H1 (cell line): ENCODE data around the gene ASB6. TPM values are rescaled to one million over a fixed set of nuclear protein-coding genes. Genes with fewer than 3 reads are reported as not detected.

Source experiments
- EZH2 ChIP-seq: fragments of 200-600 bp; sonication (generic); IDR thresholded peaks from 2 replicates; pipeline ENCODE4 v1.7.1; 2012; ENCODE audit warnings: low read depth, mild to moderate bottlenecking, moderate library complexity, low read length, inconsistent platforms; ENCODE audit not compliant: severe bottlenecking
- KDM4A ChIP-seq: IDR thresholded peaks from one replicate; pipeline ENCODE4 v1.7.1; 2012; ENCODE audit warnings: low read depth, mild to moderate bottlenecking, moderate library complexity, low read length, inconsistent platforms; ENCODE audit not compliant: severe bottlenecking
- RBBP5 ChIP-seq: IDR thresholded peaks from 2 replicates; pipeline ENCODE4 v1.7.1; 2012; ENCODE audit warnings: low read depth, mild to moderate bottlenecking, inconsistent platforms, low read length, moderate library complexity, borderline replicate concordance
- RXRA ChIP-seq: IDR thresholded peaks from 2 replicates; pipeline ENCODE4 v1.6.1; 2011; ENCODE audit warnings: low read depth, mild to moderate bottlenecking, low read length, moderate library complexity; ENCODE audit not compliant: insufficient read depth
- SAP30 ChIP-seq: fragments of 300-600 bp; sonication (generic); IDR thresholded peaks from 2 replicates; pipeline ENCODE4 v1.7.1; 2012; ENCODE audit warnings: low read length, moderate library complexity, mild to moderate bottlenecking, inconsistent platforms; ENCODE audit not compliant: insufficient read depth, insufficient replicate concordance
- SP1 ChIP-seq: IDR thresholded peaks from 2 replicates; pipeline ENCODE4 v1.6.1; 2011; ENCODE audit warnings: low read depth, low read length
- SUZ12 ChIP-seq: fragments of 200-600 bp; sonication (generic); IDR thresholded peaks from 2 replicates; pipeline ENCODE4 v1.6.1; 2012; ENCODE audit warnings: mild to moderate bottlenecking, inconsistent platforms, low read length, moderate library complexity, mixed read lengths
- TBP ChIP-seq: IDR thresholded peaks from 2 replicates; pipeline ENCODE4 v1.6.1; 2011; ENCODE audit warnings: low read depth, low read length, improper control_type of control experiment
- TCF12 ChIP-seq: IDR thresholded peaks from 2 replicates; pipeline ENCODE4 v1.6.1; 2011; ENCODE audit warnings: low read depth, mild to moderate bottlenecking, low read length
- polyA plus RNA-seq, 7 experiments: library from polyadenylated mRNA; depleted of rRNA in 3 of 7; stranded (reverse) in 5 of 7; unstranded in 2 of 7; fragments of >200 nt in 5 of 7; fragments of 200-250 nt in 2 of 7; gene quantifications; 1 replicate in 5 of 7; 2 replicates in 1 of 7; 4 replicates in 1 of 7; pipeline versions ENCODE4 v1.2.1 to v1.2.3, GENCODE V29; 2011 to 2013; ENCODE audit warnings: missing spikeins in 2 of 7, mixed read lengths in 2 of 7
- total RNA-seq: library from RNA; stranded (reverse); fragmentation: NEBNext Ultra II Directional; extraction: Animal tissue kit (Norgen Biotek cat#: 25700); gene quantifications from 2 replicates; pipeline ENCODE4 v1.2.1, GENCODE V29; 2021
- TF ChIP-seq, protein P1 (sequence below), 3 experiments: IDR thresholded peaks; 1 replicate in 2 of 3; 2 replicates in 1 of 3; pipeline versions ENCODE4 v1.5.1 to v1.6.1; 2011; ENCODE audit warnings: low read length in 3 of 3, mild to moderate bottlenecking in 3 of 3, inconsistent platforms in 2 of 3, low read depth in 1 of 3, moderate library complexity in 1 of 3; ENCODE audit not compliant: insufficient read depth in 1 of 3; ENCODE audit errors: control extremely low read depth in 1 of 3

ASB6 gene
- total and polyA plus RNA-seq, 2 of the 8 experiments (the other 6 are each of a cell fraction or from before 2014, with no cell fraction given), result 14.0 to 17.3 TPM

DNA sequence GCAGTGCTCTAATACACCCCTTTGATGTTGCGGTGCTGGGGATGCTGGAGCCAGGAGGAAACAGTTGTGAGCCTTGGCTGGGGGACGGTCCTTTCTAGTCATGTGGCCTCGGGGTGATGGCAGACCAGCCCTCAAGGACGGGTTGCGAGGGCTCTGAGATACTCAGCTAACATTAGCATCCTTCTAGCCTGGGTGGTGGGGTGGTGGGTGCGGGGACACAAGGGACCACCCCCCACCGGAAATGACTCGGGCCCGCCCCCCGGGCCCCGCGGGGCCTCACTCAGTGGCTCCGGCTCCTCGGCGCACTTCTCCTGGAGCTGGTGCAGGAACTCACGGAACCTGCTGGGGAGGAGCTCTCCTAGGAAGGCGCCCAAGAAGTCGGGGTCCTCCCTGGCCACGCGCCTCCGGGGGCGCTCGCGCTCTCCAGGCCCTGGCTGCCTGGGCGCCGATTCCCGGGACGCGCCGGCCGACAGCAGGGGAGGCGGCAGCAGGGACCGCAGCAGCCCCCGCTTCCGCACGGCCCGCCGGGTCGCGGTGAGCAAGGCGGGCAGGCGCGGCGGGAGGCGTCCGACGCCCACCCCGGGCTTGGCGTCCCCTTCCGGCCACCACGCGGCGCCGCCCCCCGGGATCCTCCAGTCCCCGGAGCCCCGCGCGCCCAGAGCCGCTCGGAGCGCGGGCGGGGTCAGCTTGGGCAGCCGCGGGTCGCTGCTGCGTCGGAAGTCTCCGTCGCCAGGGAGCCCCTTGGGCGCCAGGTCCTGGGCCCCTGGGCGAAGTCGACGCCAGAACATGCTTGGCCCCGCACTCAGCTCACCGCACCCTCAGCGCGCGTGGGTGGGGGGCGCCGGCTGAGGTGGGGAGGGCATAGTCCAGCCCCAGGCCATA is 21.9 kb downstream of the ASB6 start (continued):
- TF ChIP-seq SP1, result no peak
- no peak for TF ChIP-seq RXRA
- TF ChIP-seq, protein P1, sequence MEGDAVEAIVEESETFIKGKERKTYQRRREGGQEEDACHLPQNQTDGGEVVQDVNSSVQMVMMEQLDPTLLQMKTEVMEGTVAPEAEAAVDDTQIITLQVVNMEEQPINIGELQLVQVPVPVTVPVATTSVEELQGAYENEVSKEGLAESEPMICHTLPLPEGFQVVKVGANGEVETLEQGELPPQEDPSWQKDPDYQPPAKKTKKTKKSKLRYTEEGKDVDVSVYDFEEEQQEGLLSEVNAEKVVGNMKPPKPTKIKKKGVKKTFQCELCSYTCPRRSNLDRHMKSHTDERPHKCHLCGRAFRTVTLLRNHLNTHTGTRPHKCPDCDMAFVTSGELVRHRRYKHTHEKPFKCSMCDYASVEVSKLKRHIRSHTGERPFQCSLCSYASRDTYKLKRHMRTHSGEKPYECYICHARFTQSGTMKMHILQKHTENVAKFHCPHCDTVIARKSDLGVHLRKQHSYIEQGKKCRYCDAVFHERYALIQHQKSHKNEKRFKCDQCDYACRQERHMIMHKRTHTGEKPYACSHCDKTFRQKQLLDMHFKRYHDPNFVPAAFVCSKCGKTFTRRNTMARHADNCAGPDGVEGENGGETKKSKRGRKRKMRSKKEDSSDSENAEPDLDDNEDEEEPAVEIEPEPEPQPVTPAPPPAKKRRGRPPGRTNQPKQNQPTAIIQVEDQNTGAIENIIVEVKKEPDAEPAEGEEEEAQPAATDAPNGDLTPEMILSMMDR (IDR thresholded peaks at IDR 0.05; ENCODE audit: control extremely low read depth in 1 of 3, insufficient read depth in 1 of 3, low read depth in 1 of 3, low read length in 3 of 3), result peak in 1 of 3 experiments; percentile 17; a peak in 1 of 4 replicates
- peak; percentile 10; the same call in 1 of the 2 replicates for TF ChIP-seq RBBP5
- no peak for TF ChIP-seq SAP30
- TF ChIP-seq SUZ12, result peak; percentile 79
- TF ChIP-seq TCF12, result no peak
- no peak for TF ChIP-seq TBP
- TF ChIP-seq EZH2, result peak; percentile 68
- peak; percentile 89 for TF ChIP-seq KDM4A
